Neuron (in vitro differentiated cells): ENCODE results near the gene IPO13.
A peak's percentile ranks its signal among the peaks of the same experiment; 100 is the strongest.

Source experiments
- H2AFZ ChIP-seq: one replicate; pipeline ENCODE4 v1.6.1; 2013; ENCODE audit warnings: low read depth, mild to moderate bottlenecking, inconsistent platforms, low read length, moderate library complexity
- H3K27me3 ChIP-seq: one replicate; pipeline ENCODE4 v1.6.1; 2013; ENCODE audit warnings: low read length; ENCODE audit not compliant: insufficient read depth
- H3K36me3 ChIP-seq: one replicate; pipeline ENCODE4 v1.6.1; 2013; ENCODE audit warnings: low read length; ENCODE audit not compliant: insufficient read depth
- H3K4me1 ChIP-seq: one replicate; pipeline ENCODE4 v1.6.1; 2013; ENCODE audit warnings: low read length; ENCODE audit not compliant: insufficient read depth
- H3K4me3 ChIP-seq: 2 replicates; pipeline ENCODE4 v1.5.1; 2013; ENCODE audit warnings: mild to moderate bottlenecking, low read length, moderate library complexity
- H3K9me3 ChIP-seq: one replicate; pipeline ENCODE4 v1.6.1; 2013; ENCODE audit warnings: low read length

The IPO13 gene

GRCh38 chr1:43947874-43948437 lies 1.2 kb downstream of the IPO13 start:
- Histone ChIP-seq H3K27me3 (no peaks in the 10 kb centered on the region), H3K4me3 (peak overlapping the region; percentile 71), H2AFZ (no peak overlapping the region), H3K36me3 (peaks cover 10% of the 10 kb centered on the region), H3K4me1 (peaks cover 22% of the 10 kb centered on the region), H3K9me3 (no peaks in the 10 kb centered on the region)

DNA sequence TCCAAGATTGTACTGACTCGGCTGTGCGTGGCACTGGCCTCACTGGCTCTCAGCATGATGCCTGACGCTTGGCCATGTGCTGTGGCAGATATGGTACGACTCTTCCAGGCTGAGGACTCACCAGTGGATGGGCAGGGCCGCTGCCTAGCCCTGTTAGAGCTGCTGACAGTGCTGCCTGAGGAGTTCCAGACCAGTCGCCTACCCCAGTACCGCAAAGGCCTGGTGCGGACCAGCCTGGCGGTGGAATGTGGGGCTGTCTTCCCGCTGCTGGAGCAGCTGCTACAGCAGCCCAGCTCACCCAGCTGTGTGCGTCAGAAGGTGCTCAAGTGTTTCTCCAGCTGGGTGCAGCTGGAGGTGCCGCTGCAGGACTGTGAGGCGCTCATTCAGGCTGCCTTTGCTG lies 2.9 kb downstream of the IPO13 start:
- no peaks in the 10 kb centered on the region for H3K9me3 ChIP-seq
- H3K4me1 ChIP-seq: peaks cover 31% of the 10 kb centered on the region
- no peak overlapping the region for H2AFZ ChIP-seq
- H3K27me3 ChIP-seq: no peaks in the 10 kb centered on the region
- H3K4me3 ChIP-seq: no peak overlapping the region
- H3K36me3 ChIP-seq: peaks cover 10% of the 10 kb centered on the region

GRCh38 chr1:43951021-43951985 lies 4.6 kb downstream of the IPO13 start:
- H3K9me3 ChIP-seq: no peaks in the 10 kb centered on the region
- H3K36me3 ChIP-seq: peaks cover 10% of the 10 kb centered on the region
- no peaks in the 10 kb centered on the region for H3K27me3 ChIP-seq
- no peak overlapping the region for H2AFZ ChIP-seq
- H3K4me3 ChIP-seq: no peak overlapping the region
- H3K4me1 ChIP-seq: peaks cover 27% of the 10 kb centered on the region

GRCh38 chr1:43952731-43953346 lies 6.1 kb downstream of the IPO13 start:
- no peaks in the 10 kb centered on the region for H3K27me3 ChIP-seq
- peaks cover 25% of the 10 kb centered on the region for H3K36me3 ChIP-seq
- no peaks in the 10 kb centered on the region for H3K9me3 ChIP-seq
- peaks cover 19% of the 10 kb centered on the region for H3K4me1 ChIP-seq
- H3K4me3 ChIP-seq: no peak overlapping the region
- H2AFZ ChIP-seq: no peak overlapping the region

DNA sequence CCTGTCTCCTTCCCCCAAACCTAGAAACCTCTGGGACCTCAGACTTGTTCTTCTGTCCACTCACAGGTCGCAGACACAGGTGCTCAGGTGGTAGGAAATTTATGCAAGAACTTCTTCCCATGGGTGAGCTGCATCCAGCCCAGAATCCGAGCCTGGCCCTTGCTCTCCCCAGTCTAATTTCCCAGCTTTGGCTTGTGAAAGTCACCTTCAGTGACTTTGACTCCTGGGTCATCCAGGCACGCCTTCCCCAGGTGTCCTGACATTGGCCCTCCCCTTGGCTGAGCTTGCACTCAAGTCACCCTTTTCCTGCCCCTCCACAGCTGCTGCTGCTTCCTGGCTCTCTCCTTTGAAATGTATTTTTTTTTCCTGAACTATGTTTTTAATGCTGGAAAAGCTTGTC lies 6.6 kb downstream of the IPO13 start:
- H3K9me3 ChIP-seq: no peaks in the 10 kb centered on the region
- H3K36me3 ChIP-seq: peaks cover 28% of the 10 kb centered on the region
- H3K27me3 ChIP-seq: no peaks in the 10 kb centered on the region
- H2AFZ ChIP-seq: no peak overlapping the region
- H3K4me1 ChIP-seq: peaks cover 14% of the 10 kb centered on the region
- H3K4me3 ChIP-seq: no peak overlapping the region

- Histone ChIP-seq H3K9me3 (no peaks in the 10 kb centered on the region), H3K4me3 (no peak overlapping the region), H3K27me3 (no peaks in the 10 kb centered on the region), H2AFZ (no peak overlapping the region), H3K36me3 (peaks cover 30% of the 10 kb centered on the region), H3K4me1 (peaks cover 12% of the 10 kb centered on the region)
These were observed 7.3 kb downstream of the IPO13 start for GRCh38 chr1:43954036-43954435.

- Histone ChIP-seq H3K27me3 (no peaks in the 10 kb centered on the region), H3K4me3 (no peak overlapping the region), H3K4me1 (peaks cover 12% of the 10 kb centered on the region), H3K36me3 (peaks cover 35% of the 10 kb centered on the region), H3K9me3 (no peaks in the 10 kb centered on the region), H2AFZ (no peak overlapping the region)
These were observed 9.5 kb downstream of the IPO13 start for GRCh38 chr1:43956234-43956633.

DNA sequence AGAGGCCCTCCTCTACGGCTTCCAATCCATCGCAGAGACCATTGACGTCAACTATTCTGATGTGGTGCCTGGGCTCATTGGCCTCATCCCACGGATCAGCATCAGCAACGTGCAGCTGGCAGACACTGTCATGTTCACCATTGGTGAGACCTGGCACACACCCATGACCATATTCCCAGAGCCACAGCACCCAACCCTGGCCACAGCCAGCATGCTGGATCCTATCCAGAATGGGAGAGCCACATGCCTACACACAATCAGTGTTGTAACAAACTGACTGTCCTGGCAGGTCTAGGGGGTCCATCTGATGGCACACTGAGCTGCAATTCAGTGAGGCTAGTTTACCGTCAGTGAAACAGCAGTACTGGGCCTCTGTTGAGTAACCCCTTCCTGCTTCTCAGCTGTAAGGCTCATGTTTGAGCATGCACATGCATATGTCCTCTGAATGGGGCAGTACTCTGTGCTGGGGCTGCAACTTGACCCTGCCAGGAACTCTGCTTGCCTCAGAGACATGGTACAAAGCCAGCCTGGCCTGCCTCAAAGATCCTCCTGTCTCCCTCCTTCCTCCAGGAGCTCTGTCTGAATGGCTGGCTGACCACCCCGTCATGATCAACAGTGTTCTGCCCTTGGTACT lies 10.8 kb downstream of the IPO13 start:
- no peak overlapping the region for H2AFZ ChIP-seq
- H3K4me3 ChIP-seq: no peak overlapping the region
- peaks cover 12% of the 10 kb centered on the region for H3K4me1 ChIP-seq
- H3K36me3 ChIP-seq: peaks cover 45% of the 10 kb centered on the region
- H3K9me3 ChIP-seq: no peaks in the 10 kb centered on the region
- no peaks in the 10 kb centered on the region for H3K27me3 ChIP-seq

DNA sequence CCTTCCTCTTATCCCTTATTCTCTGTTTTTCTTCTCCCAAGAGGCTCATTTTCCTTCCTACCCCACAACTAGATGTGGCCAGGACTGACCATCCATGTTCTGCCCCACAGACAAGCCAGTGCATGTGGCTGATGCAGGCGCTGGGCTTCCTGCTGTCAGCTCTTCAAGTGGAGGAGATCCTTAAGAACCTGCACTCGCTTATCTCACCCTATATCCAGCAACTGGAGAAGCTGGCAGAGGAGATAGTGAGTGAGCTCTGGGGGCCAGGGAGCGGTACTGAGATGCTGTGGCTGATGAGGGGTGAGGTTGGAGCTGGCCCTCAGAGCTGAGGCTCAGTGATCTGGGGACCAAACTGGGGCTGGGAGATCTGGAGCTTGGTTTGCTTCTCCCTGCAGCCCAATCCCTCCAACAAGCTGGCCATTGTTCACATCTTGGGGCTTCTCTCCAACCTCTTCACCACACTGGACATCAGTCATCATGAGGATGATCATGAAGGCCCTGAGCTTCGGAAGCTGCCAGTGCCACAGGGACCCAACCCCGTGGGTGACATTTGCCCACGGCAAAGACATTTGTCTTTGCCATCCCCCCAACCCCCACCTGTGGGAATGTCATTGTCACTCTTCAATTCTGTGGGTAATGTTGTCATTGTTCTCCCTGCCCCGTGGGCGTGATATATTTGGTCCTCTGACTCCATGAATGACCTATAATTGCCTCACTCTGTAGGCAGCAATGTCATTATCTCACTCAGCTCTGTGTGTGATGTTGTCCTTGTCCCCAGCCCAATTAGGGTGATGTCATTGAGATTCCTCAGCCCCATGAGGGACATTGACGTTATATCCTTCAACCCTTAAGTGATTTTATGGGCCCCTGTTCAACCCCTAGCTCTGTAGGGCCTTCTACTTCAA lies 11.9 kb downstream of the IPO13 start:
- no peak overlapping the region for H2AFZ ChIP-seq
- no peak overlapping the region for H3K4me3 ChIP-seq
- no peaks in the 10 kb centered on the region for H3K27me3 ChIP-seq
- H3K36me3 ChIP-seq: peaks cover 50% of the 10 kb centered on the region
- H3K9me3 ChIP-seq: no peaks in the 10 kb centered on the region
- peaks cover 3% of the 10 kb centered on the region for H3K4me1 ChIP-seq

- Histone ChIP-seq H3K9me3 (no peaks in the 10 kb centered on the region), H2AFZ (no peak overlapping the region), H3K4me1 (no peaks in the 10 kb centered on the region), H3K27me3 (no peaks in the 10 kb centered on the region), H3K36me3 (peaks cover 52% of the 10 kb centered on the region), H3K4me3 (no peak overlapping the region)
These were observed 14.0 kb downstream of the IPO13 start for GRCh38 chr1:43960798-43961197.

- Histone ChIP-seq H3K4me1 (no peaks in the 10 kb centered on the region), H3K4me3 (no peak overlapping the region), H3K9me3 (no peaks in the 10 kb centered on the region), H3K36me3 (peaks cover 51% of the 10 kb centered on the region), H3K27me3 (no peaks in the 10 kb centered on the region), H2AFZ (no peak overlapping the region)
These were observed 14.9 kb downstream of the IPO13 start for GRCh38 chr1:43961692-43962091.

DNA sequence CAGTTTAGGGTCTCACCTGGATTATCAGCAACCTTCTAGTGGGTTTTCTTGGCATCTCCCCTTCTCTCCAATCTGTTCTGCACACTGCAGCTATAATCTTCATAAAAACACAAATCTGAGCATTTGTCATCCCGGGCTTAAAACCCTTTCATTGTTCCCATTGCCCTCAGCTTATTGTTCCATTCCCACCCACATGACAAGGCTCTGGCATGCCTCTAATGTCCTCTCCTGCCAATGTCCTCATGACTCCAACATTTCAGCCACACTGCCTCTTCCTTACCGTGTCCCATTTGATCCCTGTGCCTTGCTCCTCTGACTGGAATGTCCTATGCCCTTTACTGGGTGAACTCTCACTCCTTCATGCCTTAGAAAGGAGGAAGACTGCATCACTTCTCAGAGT lies 15.6 kb downstream of the IPO13 start:
- no peaks in the 10 kb centered on the region for H3K4me1 ChIP-seq
- peaks cover 50% of the 10 kb centered on the region for H3K36me3 ChIP-seq
- no peak overlapping the region for H2AFZ ChIP-seq
- no peak overlapping the region for H3K4me3 ChIP-seq
- no peaks in the 10 kb centered on the region for H3K9me3 ChIP-seq
- H3K27me3 ChIP-seq: no peaks in the 10 kb centered on the region
